Adrenal gland (tissue), 5 donors: ENCODE measurements around the gene FAM9A.

Source experiments
- POLR2A ChIP-seq, 2 donors: fragments of 450-650 bp; IDR thresholded peaks; one replicate each; pipeline ENCODE4 v1.6.1; 2017; ENCODE audit warnings: antibody characterized with exemption in 2 of 2, mild to moderate bottlenecking in 2 of 2, moderate library complexity in 1 of 2
- TF ChIP-seq, protein P1 (sequence below), 6 experiments: fragments of 450-650 bp in 4 of 6; fragments of 200-600 bp in 2 of 6; sonication (generic) in 1 of 6; IDR thresholded peaks; 1 replicate in 5 of 6; 2 replicates in 1 of 6; pipeline versions ENCODE4 v1.5.1 to v1.8.0; 2016 to 2021; ENCODE audit warnings: antibody characterized with exemption in 6 of 6, mild to moderate bottlenecking in 2 of 6, moderate library complexity in 1 of 6
- donor health status: DM: no; HTN: no; CAD: no.

DNA sequence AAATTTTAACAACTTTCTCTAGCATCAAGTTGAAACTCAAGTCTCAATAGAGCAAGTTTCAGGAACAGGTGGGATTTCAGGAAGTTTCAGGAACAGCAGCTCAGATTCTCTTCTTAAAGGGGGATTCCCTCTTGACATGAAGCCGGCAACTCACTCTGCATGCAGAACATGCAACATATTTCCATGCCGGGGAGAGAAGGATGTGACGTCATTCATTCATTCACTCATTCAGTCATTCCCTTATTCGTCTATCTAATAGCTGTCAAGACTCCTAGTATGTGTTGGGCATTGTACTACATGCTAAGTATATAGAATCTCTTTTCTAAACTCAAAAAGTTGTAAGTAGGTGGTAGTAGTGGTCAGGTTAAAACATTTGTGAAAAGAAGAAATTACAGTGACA, 4.8 kb upstream of the FAM9A start:
- TF ChIP-seq, protein P1, sequence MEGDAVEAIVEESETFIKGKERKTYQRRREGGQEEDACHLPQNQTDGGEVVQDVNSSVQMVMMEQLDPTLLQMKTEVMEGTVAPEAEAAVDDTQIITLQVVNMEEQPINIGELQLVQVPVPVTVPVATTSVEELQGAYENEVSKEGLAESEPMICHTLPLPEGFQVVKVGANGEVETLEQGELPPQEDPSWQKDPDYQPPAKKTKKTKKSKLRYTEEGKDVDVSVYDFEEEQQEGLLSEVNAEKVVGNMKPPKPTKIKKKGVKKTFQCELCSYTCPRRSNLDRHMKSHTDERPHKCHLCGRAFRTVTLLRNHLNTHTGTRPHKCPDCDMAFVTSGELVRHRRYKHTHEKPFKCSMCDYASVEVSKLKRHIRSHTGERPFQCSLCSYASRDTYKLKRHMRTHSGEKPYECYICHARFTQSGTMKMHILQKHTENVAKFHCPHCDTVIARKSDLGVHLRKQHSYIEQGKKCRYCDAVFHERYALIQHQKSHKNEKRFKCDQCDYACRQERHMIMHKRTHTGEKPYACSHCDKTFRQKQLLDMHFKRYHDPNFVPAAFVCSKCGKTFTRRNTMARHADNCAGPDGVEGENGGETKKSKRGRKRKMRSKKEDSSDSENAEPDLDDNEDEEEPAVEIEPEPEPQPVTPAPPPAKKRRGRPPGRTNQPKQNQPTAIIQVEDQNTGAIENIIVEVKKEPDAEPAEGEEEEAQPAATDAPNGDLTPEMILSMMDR (IDR thresholded peaks at IDR 0.05): no peak
- no peak for TF ChIP-seq POLR2A (IDR thresholded peaks at IDR 0.05)
